Measurements from ENCODE around the gene BPNT1.

BPNT1 gene

GRCh38 chr1:220076861-220077762, 12.5 kb downstream of the BPNT1 start:
- no peak for TF ChIP-seq CTCF (IDR thresholded peaks at IDR 0.05; ENCODE audit: extremely low read depth, missing control alignments)
- DNase-seq (ENCODE audit: low spot score), result no peak

GRCh38 chr1:220067269-220068204, 22.1 kb downstream of the BPNT1 start:
- DNase-seq (ENCODE audit: low spot score), result no peak

GRCh38 chr1:220062629-220063028, 27.0 kb downstream of the BPNT1 start:
- TF ChIP-seq CTCF (IDR thresholded peaks at IDR 0.05; ENCODE audit: extremely low read depth, missing control alignments), result no peak
- no peak for DNase-seq (ENCODE audit: low spot score)

More at GRCh38 chr1:220067269-220068204, 22.1 kb downstream of the BPNT1 start:
- TF ChIP-seq CTCF (IDR thresholded peaks at IDR 0.05; ENCODE audit: extremely low read depth, missing control alignments), result no peak

- no peak for TF ChIP-seq CTCF (IDR thresholded peaks at IDR 0.05; ENCODE audit: extremely low read depth, missing control alignments)
- no peak for DNase-seq (ENCODE audit: low spot score)
Measured at GRCh38 chr1:220060876-220061275, 28.7 kb downstream of the BPNT1 start.

GRCh38 chr1:220056374-220056773, 33.2 kb downstream of the BPNT1 start:
- TF ChIP-seq CTCF (IDR thresholded peaks at IDR 0.05; ENCODE audit: extremely low read depth, missing control alignments), result no peak
- no peak for DNase-seq (ENCODE audit: low spot score)

- TF ChIP-seq CTCF (IDR thresholded peaks at IDR 0.05; ENCODE audit: extremely low read depth, missing control alignments), result peak; percentile 30
- peak; percentile 91 for DNase-seq (ENCODE audit: low spot score)
Measured at GRCh38 chr1:220046052-220046930, 43.3 kb downstream of the BPNT1 start, which contains the start of gene EPRS1. Gene EPRS1, minus strand, starts transcription at chr1:220046505. Its CDS starts 117 bp downstream, at chr1:220046388.
